AML-193 (cell line): Measurements from ENCODE around the gene DOLK.

ENCODE experiments used
- DNase-seq, 2 experiments: peaks; one replicate each; lab custom pipeline; 2025; lab: John Stamatoyannopoulos, UW

The DOLK gene

GRCh38 chr9:128906741-128907140 is 40.7 kb downstream of the DOLK start:
- DNase-seq, result no peak

GRCh38 chr9:128905964-128906363 is 41.4 kb downstream of the DOLK start:
- DNase-seq, result no peak

- no peak for DNase-seq
These were observed 43.4 kb downstream of the DOLK start for GRCh38 chr9:128903871-128904620.

- DNase-seq, result no peak
These were observed 44.3 kb downstream of the DOLK start for GRCh38 chr9:128903079-128903461.

- DNase-seq, result no peak
These were observed 44.9 kb downstream of the DOLK start for GRCh38 chr9:128902351-128903078.

- no peak for DNase-seq
These were observed 45.6 kb downstream of the DOLK start for GRCh38 chr9:128901822-128902221.

GRCh38 chr9:128901379-128901778 is 46.0 kb downstream of the DOLK start:
- DNase-seq, result no peak

- no peak for DNase-seq
These were observed 47.7 kb downstream of the DOLK start for GRCh38 chr9:128899566-128900322.

GRCh38 chr9:128898845-128899565 is 48.4 kb downstream of the DOLK start:
- DNase-seq, result no peak

- no peak for DNase-seq
These were observed 49.0 kb downstream of the DOLK start for GRCh38 chr9:128898382-128898781.

- DNase-seq, result no peak
These were observed 51.8 kb downstream of the DOLK start for GRCh38 chr9:128895556-128895955.
